Superior temporal gyrus (tissue), 1 donor: Measurements from ENCODE around the gene AMMECR1L.
"Not testable (repeated sequence)": the region's sequence is repeated elsewhere in the genome, so short reads cannot be mapped to it uniquely, and the experiment has no call there.

Source experiments
- DNase-seq: peaks from one replicate; pipeline ENCODE4 v3.0.0-alpha.2; 2016; ENCODE audit errors: extremely low spot score

The AMMECR1L gene

DNA sequence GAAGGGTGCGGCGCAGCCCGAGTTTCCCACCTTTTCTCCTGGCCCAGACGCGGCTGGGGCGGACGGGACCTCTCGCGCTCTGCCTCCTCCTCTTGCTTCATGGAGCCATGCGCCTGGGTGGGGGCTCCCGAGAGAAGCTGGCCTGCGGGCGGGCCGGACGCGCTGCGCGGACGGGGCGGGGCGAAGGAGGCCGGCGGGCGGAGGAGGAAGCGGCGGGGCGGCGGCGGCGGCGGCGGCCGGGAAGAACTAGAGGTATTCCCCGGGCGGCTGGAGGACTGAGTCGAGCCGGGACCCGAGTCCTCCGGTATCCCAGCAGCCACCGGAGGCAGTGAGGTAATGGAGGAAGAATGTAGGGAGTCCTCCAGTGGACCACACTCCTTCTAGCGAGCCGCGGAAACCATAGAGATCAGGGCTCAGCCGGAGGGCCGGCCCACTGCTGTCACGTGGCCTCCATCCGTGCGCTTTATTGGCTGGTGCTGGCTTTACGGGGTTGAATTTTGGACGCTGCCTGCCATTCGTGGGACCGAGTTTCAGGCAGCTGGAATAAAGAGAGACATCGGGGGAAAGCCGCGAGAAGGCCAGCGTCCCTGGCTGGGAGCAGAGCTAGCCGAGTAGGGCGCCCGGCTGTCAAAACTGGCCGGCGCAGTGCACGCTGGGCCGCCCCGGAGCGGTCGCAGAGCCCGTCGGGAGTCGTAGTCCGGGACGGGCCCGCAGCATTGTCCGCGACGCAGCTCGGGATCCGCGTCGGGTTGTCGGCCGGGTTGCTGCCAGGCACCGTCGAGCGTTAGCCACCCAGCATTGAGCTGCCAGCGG, at the start of gene AMMECR1L:
Gene AMMECR1L (minus strand): TSS at position 177 of the 813 bp plus-strand sequence. CDS start 11,722 bp downstream, outside the sequence.
- peak; percentile 72 for DNase-seq

DNA sequence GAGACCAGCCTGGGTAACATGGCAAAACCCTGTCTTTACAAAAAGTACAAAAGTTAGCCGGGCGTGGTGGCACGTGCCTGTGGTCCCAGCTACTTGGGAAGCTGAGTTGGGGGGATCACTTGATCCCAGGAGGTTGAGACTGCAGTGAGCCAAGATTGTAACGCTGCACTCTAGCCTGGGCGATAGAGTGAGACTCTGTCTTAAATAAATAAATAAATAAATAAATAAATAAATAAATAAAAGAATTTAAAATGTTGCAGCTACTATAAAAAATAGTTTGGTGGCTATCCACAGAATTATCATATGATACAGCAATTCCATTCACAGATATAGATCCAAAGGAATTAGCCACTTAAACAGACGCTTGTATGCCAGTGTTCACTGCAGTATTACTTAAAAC, 49.6 kb upstream of the AMMECR1L start:
- DNase-seq, result no peak

DNA sequence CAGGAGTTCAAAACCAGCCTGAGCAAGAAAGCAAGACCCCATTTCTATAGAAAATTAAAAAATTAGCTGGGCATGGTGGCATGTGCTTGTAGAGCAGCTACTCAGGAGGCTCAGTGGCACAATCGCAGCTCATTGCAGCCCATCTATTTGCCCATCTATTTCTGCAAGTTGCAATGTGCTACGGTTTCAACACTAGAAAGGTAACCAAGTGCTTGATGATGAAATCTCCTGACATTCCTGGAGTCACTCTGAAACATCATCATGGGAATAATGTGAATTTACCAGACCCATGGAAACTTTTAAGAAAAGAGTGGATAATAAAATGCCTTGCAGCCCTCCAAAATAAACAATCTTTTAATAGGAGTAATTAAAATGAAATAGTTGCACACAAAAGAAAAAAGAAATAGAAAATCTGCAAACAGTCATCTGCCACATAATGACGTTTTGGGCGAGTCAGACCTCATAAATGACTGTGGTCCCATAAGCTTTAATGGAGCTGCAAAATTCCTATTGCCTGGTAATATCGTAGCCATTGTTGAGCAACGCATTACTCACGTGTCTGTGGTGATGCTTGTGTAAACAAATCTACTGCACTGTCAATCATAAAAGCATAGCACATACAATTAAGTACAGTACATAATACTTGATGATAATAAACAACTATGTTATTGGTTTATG, 46.6 kb upstream of the AMMECR1L start:
- no peak for DNase-seq

DNA sequence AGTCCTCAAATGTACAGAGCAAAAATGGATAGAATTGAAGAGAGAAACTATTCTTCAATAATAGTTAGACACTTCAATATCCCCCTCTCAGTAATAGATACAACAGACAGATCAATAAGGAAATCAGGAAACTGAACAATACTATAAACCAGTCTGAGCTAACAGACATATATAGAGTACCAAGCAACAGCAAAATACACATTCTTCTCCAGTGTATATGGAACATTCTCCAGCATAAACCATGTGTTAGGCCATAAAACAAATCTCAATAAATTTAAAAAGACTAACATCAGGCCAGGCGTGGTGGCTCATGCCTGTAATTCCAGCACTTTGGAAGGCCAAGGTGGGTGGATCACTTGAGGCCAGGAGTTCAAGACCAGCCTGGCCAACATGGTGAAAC, 43.7 kb upstream of the AMMECR1L start:
- no peak for DNase-seq

DNA sequence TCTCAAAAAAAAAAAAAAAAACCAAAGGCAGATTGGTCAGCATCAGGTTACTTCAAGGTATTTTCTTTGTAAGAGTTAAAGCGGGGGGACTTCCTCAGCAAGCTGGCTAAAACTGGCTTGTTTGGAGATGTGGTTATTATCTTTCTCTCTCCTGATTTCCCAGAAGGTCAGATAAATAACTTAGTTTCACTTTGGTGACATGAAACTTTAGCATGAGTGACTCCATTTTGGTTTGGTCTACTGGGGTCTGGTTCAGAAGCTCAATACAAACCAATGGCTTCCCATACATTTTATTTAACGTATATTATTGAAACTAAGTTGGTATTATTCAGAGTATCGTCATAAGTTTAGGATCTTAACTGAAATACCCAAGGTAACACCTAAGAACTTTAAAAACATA, 41.6 kb upstream of the AMMECR1L start:
- DNase-seq, result no peak

- no peak for DNase-seq
These were observed 32.2 kb upstream of the AMMECR1L start for GRCh38 chr2:127917916-127918315.

DNA sequence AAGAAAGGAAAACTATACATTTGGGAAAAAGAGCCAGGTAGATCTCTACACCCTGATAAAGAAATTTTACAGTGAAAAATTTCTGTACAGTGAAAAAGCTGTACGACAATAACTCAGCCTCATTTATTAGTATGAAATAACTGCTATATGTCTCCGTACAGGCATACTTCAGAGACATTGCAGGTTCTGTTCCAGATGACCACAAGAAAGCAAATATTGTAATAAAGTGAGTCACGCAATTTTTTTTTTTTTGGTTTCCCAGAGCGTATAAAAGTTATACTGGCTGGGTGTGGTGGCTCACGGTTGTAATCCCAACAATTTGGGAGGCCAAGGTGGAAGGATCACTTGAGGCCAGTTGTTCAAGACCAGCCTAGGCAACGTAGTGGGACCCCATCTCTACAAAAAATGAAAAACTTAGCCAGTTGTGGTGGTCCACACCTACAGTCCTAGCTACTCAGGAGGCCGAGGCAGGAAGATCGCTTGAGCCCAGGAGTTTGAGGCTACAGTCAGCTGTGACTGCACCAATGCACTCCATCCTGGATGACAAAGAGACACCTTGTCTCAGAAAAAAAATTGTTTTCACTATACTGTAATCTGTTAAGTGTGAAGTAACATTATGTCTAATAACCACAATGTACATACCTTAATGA, 28.2 kb upstream of the AMMECR1L start:
- DNase-seq, result no peak

GRCh38 chr2:127911737-127912136, 26.0 kb upstream of the AMMECR1L start:
- no peak for DNase-seq

DNA sequence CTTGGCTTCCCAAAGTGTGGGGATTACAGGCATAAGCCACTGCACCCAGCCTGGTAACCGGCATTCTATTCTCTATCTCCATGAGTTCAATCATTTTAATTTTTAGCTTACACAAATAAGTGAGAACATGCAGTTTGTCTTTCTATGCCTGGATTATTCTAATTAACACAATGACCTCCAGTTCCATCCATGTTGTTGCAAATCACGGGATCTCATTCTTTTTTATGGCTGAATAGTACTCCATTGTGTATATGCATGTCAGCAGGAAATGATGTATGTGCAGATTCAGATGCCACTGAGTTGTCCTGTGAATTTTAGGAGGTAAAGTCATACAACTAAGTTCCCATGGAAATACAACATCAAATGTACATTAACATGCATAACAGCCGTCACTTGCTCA, 24.7 kb upstream of the AMMECR1L start:
- no peak for DNase-seq

GRCh38 chr2:127909019-127909418, 23.3 kb upstream of the AMMECR1L start:
- no peak for DNase-seq

GRCh38 chr2:127907733-127908400, 22.1 kb upstream of the AMMECR1L start:
- DNase-seq, result not testable (repeated sequence)

GRCh38 chr2:127906206-127906926, 20.6 kb upstream of the AMMECR1L start:
- no peak for DNase-seq

DNA sequence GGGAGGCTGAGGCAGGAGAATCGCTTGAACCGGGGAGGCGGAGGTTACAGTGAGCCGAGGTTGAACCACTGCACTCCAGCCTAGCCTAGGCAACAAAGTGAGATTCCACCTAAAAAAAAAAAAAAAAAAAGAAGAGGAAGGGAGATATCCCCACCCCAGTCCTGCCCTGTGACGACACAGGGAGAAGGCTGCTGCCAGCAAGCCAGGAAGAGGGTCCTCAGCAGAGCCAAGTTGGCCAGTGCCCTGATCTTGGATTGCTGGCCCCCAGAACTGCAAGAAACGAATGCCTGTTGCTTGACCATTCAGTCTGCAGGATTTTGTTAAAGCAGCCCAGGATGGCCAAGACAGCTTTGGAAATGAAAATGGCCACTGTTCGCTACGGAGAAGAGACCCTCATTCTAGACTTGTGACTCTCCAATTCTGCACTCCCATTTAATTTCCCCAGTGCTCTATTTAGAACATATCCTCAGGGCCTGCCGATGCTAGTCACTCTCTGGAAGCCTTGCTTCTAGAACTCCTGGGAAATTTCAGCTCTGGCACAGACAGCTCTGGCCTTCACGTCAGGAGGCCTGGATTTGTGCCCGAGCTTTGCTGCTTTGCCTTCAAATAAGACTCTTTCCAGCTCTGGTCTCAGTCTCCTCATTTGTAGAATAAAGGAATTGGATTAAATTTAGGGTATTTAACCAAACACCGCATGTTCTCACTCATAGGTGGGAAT, 15.7 kb upstream of the AMMECR1L start:
- DNase-seq, result peak; percentile 31

GRCh38 chr2:127897531-127898211, 11.9 kb upstream of the AMMECR1L start:
- no peak for DNase-seq

GRCh38 chr2:127893494-127893893, 7.7 kb upstream of the AMMECR1L start:
- DNase-seq, result no peak

GRCh38 chr2:127893033-127893432, 7.3 kb upstream of the AMMECR1L start:
- DNase-seq, result no peak

- peak; percentile 29 for DNase-seq
These were observed 6.1 kb upstream of the AMMECR1L start for GRCh38 chr2:127891811-127892210.

DNA sequence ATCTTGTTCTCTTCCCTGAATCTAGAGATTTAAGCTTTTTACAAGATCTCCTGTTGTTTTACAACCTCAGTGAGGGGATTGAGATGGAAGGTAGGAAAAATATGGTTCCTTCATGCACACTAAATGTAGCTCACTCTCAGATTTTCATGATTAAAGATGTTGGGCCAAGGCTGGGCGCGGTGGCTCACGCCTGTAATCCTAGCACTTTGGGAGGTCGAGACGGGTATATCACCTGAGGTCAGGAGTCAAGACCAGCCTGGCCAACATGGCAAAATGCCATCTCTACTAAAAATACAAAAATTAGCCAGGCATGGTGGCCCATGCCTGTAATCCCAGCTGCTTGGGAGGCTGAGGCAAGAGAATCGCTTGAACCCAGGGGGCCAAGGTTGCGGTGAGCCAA, 5.0 kb upstream of the AMMECR1L start:
- DNase-seq, result not testable (repeated sequence)

- no peak for DNase-seq
These were observed 3.0 kb upstream of the AMMECR1L start for GRCh38 chr2:127888772-127889171.

DNA sequence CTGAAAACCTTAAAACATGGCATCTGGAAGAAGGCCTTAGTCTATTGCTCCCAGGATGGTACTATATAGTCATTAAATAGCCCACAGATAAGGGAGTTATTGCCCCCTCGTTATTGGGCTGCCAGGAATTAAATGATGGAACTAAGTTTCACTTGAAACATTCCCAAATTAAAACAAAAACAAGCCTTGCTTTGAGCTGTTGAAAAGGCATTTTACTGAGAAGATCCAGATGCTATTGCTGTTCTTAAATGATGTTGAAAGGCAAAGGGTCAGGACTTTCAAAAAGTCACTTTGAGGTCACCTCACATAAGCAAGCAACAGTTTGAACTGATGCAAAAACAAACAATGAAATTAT, 2.0 kb upstream of the AMMECR1L start:
- DNase-seq, result no peak
